Smooth muscle cell (in vitro differentiated cells): ENCODE measurements around the gene PRLR. TPM values are rescaled to one million over a fixed set of nuclear protein-coding genes. Genes with fewer than 3 reads are reported as not detected.
A peak's percentile ranks its signal among the peaks of the same experiment; 100 is the strongest.

Experiments
- DNase-seq: peaks from one replicate; lab custom pipeline; 2025; ENCODE audit not compliant: unreplicated experiment; lab: John Stamatoyannopoulos, UW
- H2AFZ ChIP-seq: fragments of 200-600 bp; sonication (generic); 2 replicates; pipeline ENCODE4 v1.6.0; 2016; ENCODE audit warnings: antibody characterized with exemption, low read depth, mild to moderate bottlenecking
- H3F3A ChIP-seq: fragments of 200-600 bp; sonication (generic); 2 replicates; pipeline ENCODE4 v1.6.0; 2017; ENCODE audit warnings: antibody characterized with exemption, low read depth
- H3K27ac ChIP-seq: fragments of 200-600 bp; sonication (generic); 2 replicates; pipeline ENCODE4 v1.5.1; 2016; ENCODE audit warnings: low read depth, mild to moderate bottlenecking
- H3K27me3 ChIP-seq: fragments of 200-600 bp; sonication (generic); 2 replicates; pipeline ENCODE4 v1.6.1; 2016; ENCODE audit warnings: low read depth, mild to moderate bottlenecking
- H3K36me3 ChIP-seq: fragments of 200-600 bp; sonication (generic); 2 replicates; pipeline ENCODE4 v1.5.1; 2016; ENCODE audit warnings: low read depth
- H3K4me1 ChIP-seq: fragments of 200-600 bp; sonication (generic); 2 replicates; pipeline ENCODE4 v1.5.1; 2016; ENCODE audit warnings: low read depth
- H3K4me2 ChIP-seq: fragments of 200-600 bp; sonication (generic); 2 replicates; pipeline ENCODE4 v1.6.0; 2016; ENCODE audit warnings: mild to moderate bottlenecking
- H3K4me3 ChIP-seq: fragments of 200-600 bp; sonication (generic); 2 replicates; pipeline ENCODE4 v1.5.1; 2016; ENCODE audit warnings: mild to moderate bottlenecking
- H3K79me2 ChIP-seq: fragments of 200-600 bp; sonication (generic); 2 replicates; pipeline ENCODE4 v1.6.0; 2016; ENCODE audit warnings: low read depth, mild to moderate bottlenecking
- H3K9ac ChIP-seq: fragments of 200-600 bp; sonication (generic); 2 replicates; pipeline ENCODE4 v1.6.0; 2016; ENCODE audit warnings: low read depth
- H3K9me3 ChIP-seq: fragments of 200-600 bp; sonication (generic); replicated peaks from 2 replicates; pipeline ENCODE4 v1.5.1; 2016; ENCODE audit warnings: low read depth
- H4K20me1 ChIP-seq: fragments of 200-600 bp; sonication (generic); 2 replicates; pipeline ENCODE4 v1.6.0; 2016; ENCODE audit warnings: low read depth
- CTCF ChIP-seq: fragments of 200-600 bp; sonication (generic); IDR thresholded peaks from 2 replicates; pipeline ENCODE4 v1.5.1; 2017; ENCODE audit warnings: borderline replicate concordance, mild to moderate bottlenecking, antibody characterized with exemption; ENCODE audit not compliant: insufficient read depth, poor library complexity, severe bottlenecking
- WGBS: methylation state at CpG from one replicate; pipeline ENCODE4 v1.1.7; 2016; ENCODE audit warnings: low lambda C conversion rate; 5-methylcytosine and 5-hydroxymethylcytosine counted together
- polyA plus RNA-seq: library from polyadenylated mRNA; unstranded; fragments of >200 nt; fragmentation: Nextera tagmentation; extraction: Ambion mirVana; gene quantifications from 2 replicates; pipeline ENCODE4 v1.2.1, GENCODE V29; 2016
- total RNA-seq: library from RNA; depleted of rRNA; stranded (reverse); fragments of >200 nt; gene quantifications from 2 replicates; pipeline ENCODE4 v1.2.3, GENCODE V29; 2014

PRLR gene
- total and polyA plus RNA-seq, 2 experiments from 2014 or later, result 2.3 to 47.4 TPM

GRCh38 chr5:35205186-35205585, 25.1 kb downstream of the PRLR start:
- Histone ChIP-seq H3K4me3 (no peak overlapping the region), H3F3A (no peaks in the 10 kb centered on the region), H3K27ac (peak overlapping the region; percentile 70), H3K9me3 (no peaks in the 10 kb centered on the region), H3K4me1 (no peaks in the 10 kb centered on the region), H2AFZ (no peak overlapping the region), H3K36me3 (no peaks in the 10 kb centered on the region), H3K79me2 (no peaks in the 10 kb centered on the region), H3K4me2 (peak overlapping the region; percentile 10), H3K9ac (no peak overlapping the region), H3K27me3 (no peaks in the 10 kb centered on the region), H4K20me1 (no peaks in the 10 kb centered on the region)
- no peak for DNase-seq
- no peak for TF ChIP-seq CTCF
- WGBS, result 85% methylated on average over 2 of the region's 2 CpGs

DNA sequence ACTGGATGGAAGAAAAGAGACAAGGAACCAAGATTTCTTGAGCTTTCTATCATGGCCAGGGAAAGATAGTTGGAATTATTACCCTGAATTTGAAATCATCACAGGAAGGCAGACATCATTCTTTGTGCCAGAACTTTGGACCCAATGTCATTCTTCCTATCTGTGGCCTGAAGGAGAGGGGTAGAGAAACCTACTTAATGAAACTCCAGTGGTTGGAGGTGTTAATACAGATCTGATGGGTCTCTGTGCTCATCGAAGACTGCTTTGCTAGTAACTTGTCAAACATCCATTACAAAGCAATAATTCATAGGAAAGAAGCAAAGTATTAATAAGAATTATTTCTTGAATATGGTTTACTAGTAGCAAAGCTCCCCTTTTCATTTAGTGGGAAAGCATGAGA, 26.9 kb downstream of the PRLR start:
- no peak for TF ChIP-seq CTCF
- Histone ChIP-seq H3K79me2 (no peaks in the 10 kb centered on the region), H3K27ac (peak overlapping the region; percentile 48), H3K27me3 (no peaks in the 10 kb centered on the region), H3K4me1 (no peaks in the 10 kb centered on the region), H3F3A (peaks cover 6% of the 10 kb centered on the region), H3K4me3 (no peak overlapping the region), H3K4me2 (no peak overlapping the region), H3K9ac (no peak overlapping the region), H2AFZ (no peak overlapping the region), H3K9me3 (no peaks in the 10 kb centered on the region), H3K36me3 (no peaks in the 10 kb centered on the region), H4K20me1 (no peaks in the 10 kb centered on the region)
- no peak for DNase-seq
- 96% methylated on average over 1 of the region's 1 CpG for WGBS

GRCh38 chr5:35202319-35203111, 27.8 kb downstream of the PRLR start:
- H3K27ac ChIP-seq, result peak overlapping the region; percentile 48
- H3K79me2 ChIP-seq, result no peaks in the 10 kb centered on the region
- H3K36me3 ChIP-seq, result no peaks in the 10 kb centered on the region
- 50% methylated on average over 5 of the region's 5 CpGs for WGBS
- H4K20me1 ChIP-seq, result no peaks in the 10 kb centered on the region
- TF ChIP-seq CTCF, result peak; percentile 53
- H2AFZ ChIP-seq, result no peak overlapping the region
- no peak overlapping the region for H3K9ac ChIP-seq
- no peak overlapping the region for H3K4me3 ChIP-seq
- no peaks in the 10 kb centered on the region for H3K9me3 ChIP-seq
- no peak overlapping the region for H3K4me2 ChIP-seq
- H3F3A ChIP-seq, result peaks cover 11% of the 10 kb centered on the region
- no peak for DNase-seq
- no peaks in the 10 kb centered on the region for H3K27me3 ChIP-seq
- H3K4me1 ChIP-seq, result no peaks in the 10 kb centered on the region

DNA sequence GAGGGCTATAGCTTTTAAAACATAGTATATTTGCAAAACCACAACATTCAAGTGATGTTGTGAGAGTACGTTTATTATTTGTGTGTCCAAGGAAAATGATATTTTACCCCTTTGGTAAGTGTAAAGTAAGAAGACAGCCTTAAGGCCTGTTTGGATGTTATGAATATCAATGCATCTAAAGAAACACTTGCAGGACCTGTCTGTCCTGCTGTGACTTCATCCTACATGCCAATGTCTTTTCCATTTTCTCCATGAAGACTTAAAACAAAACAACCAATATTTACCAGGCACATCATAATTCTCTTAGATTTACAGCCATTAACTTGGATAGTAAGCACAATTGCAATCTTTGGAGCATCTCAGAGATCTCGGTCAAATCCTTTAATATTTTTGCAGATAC, 29.0 kb downstream of the PRLR start:
- H3K36me3 ChIP-seq, result no peaks in the 10 kb centered on the region
- H3K27ac ChIP-seq, result peak overlapping the region; percentile 48
- DNase-seq, result no peak
- no peaks in the 10 kb centered on the region for H3K9me3 ChIP-seq
- WGBS, result 67% methylated on average over 2 of the region's 2 CpGs
- no peak overlapping the region for H2AFZ ChIP-seq
- no peak overlapping the region for H3K9ac ChIP-seq
- H3F3A ChIP-seq, result peaks cover 11% of the 10 kb centered on the region
- H3K4me3 ChIP-seq, result no peak overlapping the region
- no peak for TF ChIP-seq CTCF
- no peaks in the 10 kb centered on the region for H3K4me1 ChIP-seq
- H4K20me1 ChIP-seq, result no peaks in the 10 kb centered on the region
- H3K79me2 ChIP-seq, result no peaks in the 10 kb centered on the region
- no peak overlapping the region for H3K4me2 ChIP-seq
- H3K27me3 ChIP-seq, result no peaks in the 10 kb centered on the region
